Pulmonary artery endothelial cell (primary cell): Measurements from ENCODE around the gene PI4K2A. TPM values are rescaled to one million over a fixed set of nuclear protein-coding genes. Genes with fewer than 3 reads are reported as not detected.
"Not testable (repeated sequence)": the region's sequence is repeated elsewhere in the genome, so short reads cannot be mapped to it uniquely, and the experiment has no call there.

Experiments used
- DNase-seq: peaks from one replicate; pipeline ENCODE4 v3.0.0-alpha.2; 2011; ENCODE audit warnings: low read depth, low spot score
- total RNA-seq: library from RNA; depleted of rRNA; stranded (reverse); fragments of >200 nt; gene quantifications from 2 replicates; pipeline ENCODE4 v1.2.3, GENCODE V29; 2014

PI4K2A gene
- total RNA-seq, 1 donor from 2014 or later: 17.1 TPM

GRCh38 chr10:97631098-97631497 is 9.4 kb upstream of the PI4K2A start:
- no peak for DNase-seq

GRCh38 chr10:97632949-97633884 is 7.3 kb upstream of the PI4K2A start, which contains the start of gene MORN4:
MORN4 (minus strand) TSS chr10:97633500; CDS start chr10:97619653, 13,847 bp downstream.
- peak; percentile 53 for DNase-seq

- DNase-seq: no peak
These were observed 6.5 kb upstream of the PI4K2A start for GRCh38 chr10:97633921-97634320.

- no peak for DNase-seq
These were observed 4.9 kb upstream of the PI4K2A start for GRCh38 chr10:97635577-97635976.

- DNase-seq: not testable (repeated sequence)
These were observed 1.4 kb upstream of the PI4K2A start for GRCh38 chr10:97639090-97639489.

- DNase-seq: no peak
These were observed 669 bp downstream of the PI4K2A start for GRCh38 chr10:97640868-97641811.

GRCh38 chr10:97642471-97643159 is 2.1 kb downstream of the PI4K2A start:
- not testable (repeated sequence) for DNase-seq

GRCh38 chr10:97643441-97643985 is 3.0 kb downstream of the PI4K2A start:
- no peak for DNase-seq

GRCh38 chr10:97644936-97645335 is 4.5 kb downstream of the PI4K2A start:
- no peak for DNase-seq

- DNase-seq: no peak
These were observed 7.1 kb downstream of the PI4K2A start for GRCh38 chr10:97647556-97647955.

- peak; percentile 67 for DNase-seq
These were observed 8.3 kb downstream of the PI4K2A start for GRCh38 chr10:97648562-97649404.

- DNase-seq: not testable (repeated sequence)
These were observed 8.9 kb downstream of the PI4K2A start for GRCh38 chr10:97649405-97649750.

- no peak for DNase-seq
These were observed 10.3 kb downstream of the PI4K2A start for GRCh38 chr10:97650726-97651125.

GRCh38 chr10:97651773-97652172 is 11.3 kb downstream of the PI4K2A start:
- no peak for DNase-seq

- no peak for DNase-seq
These were observed 16.3 kb downstream of the PI4K2A start for GRCh38 chr10:97656777-97657176.

GRCh38 chr10:97659589-97659988 is 19.1 kb downstream of the PI4K2A start:
- no peak for DNase-seq

- no peak for DNase-seq
These were observed 23.9 kb downstream of the PI4K2A start for GRCh38 chr10:97664282-97664850.

- no peak for DNase-seq
These were observed 26.5 kb downstream of the PI4K2A start for GRCh38 chr10:97666992-97667391.

- DNase-seq: no peak
These were observed 27.0 kb downstream of the PI4K2A start for GRCh38 chr10:97667463-97667862.

- no peak for DNase-seq
These were observed 29.1 kb downstream of the PI4K2A start for GRCh38 chr10:97669571-97669970.
